ENCODE measurements around the gene PAK4.

The PAK4 gene

DNA sequence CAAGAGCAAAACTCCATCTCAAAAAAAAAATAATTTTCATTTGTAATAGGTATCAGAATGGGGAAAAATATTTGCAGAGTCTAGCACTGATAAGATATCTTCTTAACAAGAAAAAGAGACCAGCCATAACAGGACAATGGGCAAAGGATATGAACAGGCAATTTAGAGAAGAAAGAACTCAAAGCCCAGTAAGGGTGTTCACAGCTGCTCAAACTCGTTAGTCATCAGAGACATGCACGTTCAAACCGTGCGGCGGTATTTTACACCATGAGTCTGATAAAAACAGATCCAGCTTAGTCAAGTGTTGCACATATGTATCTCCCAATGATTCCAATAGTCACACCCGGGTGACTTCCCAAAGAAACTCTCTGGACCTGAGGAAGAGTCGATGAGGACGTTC is 57.5 kb downstream of the PAK4 start:
- H3K36me3 Mint-ChIP-seq, result peaks cover 5% of the 10 kb centered on the region
- DNase-seq (ENCODE audit: low spot score in 2 of 2) (no peak), ATAC-seq (no peak)
- H3K4me1 Mint-ChIP-seq, result no peaks in the 10 kb centered on the region
- no peaks in the 10 kb centered on the region for H3K9me3 Mint-ChIP-seq
- H3K4me3 Mint-ChIP-seq, result no peak overlapping the region
- H3K27ac Mint-ChIP-seq, result no peak overlapping the region

DNA sequence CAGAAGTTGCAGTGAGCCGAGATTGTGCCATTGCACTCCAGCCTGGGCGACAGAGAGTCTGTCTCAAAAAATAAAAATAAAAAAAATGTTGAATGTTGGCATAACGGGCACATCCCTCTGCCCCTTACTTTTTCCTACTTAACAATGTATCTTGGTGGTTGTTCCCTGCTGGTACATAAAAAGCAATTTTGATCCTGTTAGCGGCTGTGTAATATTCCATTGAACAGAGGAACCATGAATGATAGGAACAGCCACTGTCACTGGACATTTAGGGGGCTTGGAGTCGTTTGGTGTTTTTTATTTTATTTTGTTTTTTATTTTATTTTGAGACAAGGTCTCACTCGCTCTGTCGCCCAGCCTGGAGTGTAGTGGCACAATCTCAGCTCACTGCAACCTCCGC is 60.8 kb downstream of the PAK4 start:
- Mint-ChIP-seq H3K4me1 (peaks cover 5% of the 10 kb centered on the region), H3K4me3 (no peak overlapping the region), H3K36me3 (no peaks in the 10 kb centered on the region), H3K27ac (no peak overlapping the region), H3K9me3 (no peaks in the 10 kb centered on the region)
- DNase-seq (ENCODE audit: low spot score in 2 of 2), result no peak
- ATAC-seq, result no peak

DNA sequence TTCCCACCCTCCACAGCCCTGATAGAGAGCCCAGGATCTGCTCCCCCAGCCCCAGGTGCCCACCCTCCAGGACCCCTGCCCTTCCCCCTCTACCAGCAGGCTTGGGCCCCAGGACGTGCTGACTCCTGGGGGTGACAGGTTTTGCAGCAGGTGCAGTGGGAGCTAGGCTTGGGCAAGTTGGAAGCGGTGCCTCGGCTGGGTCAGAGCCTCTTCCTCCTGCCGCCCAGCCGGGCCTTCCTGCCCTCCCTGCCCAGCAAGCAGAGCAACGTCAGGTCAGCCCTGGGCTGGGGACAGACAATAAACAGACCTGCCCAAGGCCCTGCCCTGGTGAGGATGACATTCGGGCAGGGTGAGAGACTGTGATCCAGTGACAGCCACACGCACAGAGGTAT is 62.0 kb downstream of the PAK4 start:
- H3K27ac Mint-ChIP-seq, result no peak overlapping the region
- DNase-seq (ENCODE audit: low spot score in 2 of 2) (no peak), ATAC-seq (no peak)
- H3K36me3 Mint-ChIP-seq, result no peaks in the 10 kb centered on the region
- H3K4me1 Mint-ChIP-seq, result peaks cover 5% of the 10 kb centered on the region
- no peak overlapping the region for H3K4me3 Mint-ChIP-seq
- no peaks in the 10 kb centered on the region for H3K9me3 Mint-ChIP-seq

DNA sequence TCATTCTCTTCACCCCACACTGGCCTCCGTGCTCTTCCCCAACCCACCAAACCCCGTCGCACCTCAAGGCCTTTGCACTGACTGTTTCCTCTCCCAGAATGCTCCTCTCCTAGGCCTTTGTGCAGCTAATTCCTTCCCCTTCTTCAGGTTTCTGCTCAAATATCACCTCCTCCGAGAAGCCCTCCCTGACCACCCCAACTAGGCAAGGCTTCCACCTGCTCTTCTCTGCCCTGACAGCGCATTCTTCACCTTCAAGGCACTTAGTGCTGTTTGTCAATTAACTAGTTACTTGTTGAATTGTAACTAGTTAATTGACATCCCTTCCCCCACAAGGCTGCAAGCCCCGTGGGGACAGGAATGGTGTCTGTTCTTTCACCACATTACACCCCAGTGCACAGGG is 63.4 kb downstream of the PAK4 start:
- Mint-ChIP-seq H3K9me3 (no peaks in the 10 kb centered on the region), H3K4me3 (no peak overlapping the region), H3K4me1 (peaks cover 5% of the 10 kb centered on the region), H3K36me3 (no peaks in the 10 kb centered on the region), H3K27ac (peak overlapping the region; percentile 75)
- ATAC-seq (no peak), DNase-seq (ENCODE audit: low spot score in 2 of 2) (no peak)

DNA sequence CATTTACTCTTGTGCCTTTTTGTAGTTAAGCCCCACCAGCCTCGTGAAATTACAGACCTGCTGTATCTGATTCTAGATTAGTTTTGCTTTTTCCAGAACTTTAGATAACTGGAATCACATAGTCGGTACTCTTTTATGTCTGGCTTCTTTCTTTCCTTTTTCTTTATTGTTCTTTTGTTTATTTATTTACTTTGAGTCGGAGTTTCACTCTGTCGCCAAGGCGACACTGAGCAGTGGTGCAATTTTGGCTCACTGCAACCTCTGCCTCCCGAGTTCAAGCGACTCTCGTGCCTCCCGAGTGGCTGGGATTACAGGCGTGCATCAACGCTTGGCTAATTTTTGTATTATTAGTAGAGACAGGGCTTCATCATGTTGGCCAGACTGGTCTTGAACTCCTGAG is 65.2 kb downstream of the PAK4 start:
- ATAC-seq, result no peak
- no peaks in the 10 kb centered on the region for H3K9me3 Mint-ChIP-seq
- peaks cover 13% of the 10 kb centered on the region for H3K4me1 Mint-ChIP-seq
- no peak for DNase-seq (ENCODE audit: low spot score in 2 of 2)
- no peak overlapping the region for H3K27ac Mint-ChIP-seq
- H3K36me3 Mint-ChIP-seq, result no peaks in the 10 kb centered on the region
- H3K4me3 Mint-ChIP-seq, result no peak overlapping the region

DNA sequence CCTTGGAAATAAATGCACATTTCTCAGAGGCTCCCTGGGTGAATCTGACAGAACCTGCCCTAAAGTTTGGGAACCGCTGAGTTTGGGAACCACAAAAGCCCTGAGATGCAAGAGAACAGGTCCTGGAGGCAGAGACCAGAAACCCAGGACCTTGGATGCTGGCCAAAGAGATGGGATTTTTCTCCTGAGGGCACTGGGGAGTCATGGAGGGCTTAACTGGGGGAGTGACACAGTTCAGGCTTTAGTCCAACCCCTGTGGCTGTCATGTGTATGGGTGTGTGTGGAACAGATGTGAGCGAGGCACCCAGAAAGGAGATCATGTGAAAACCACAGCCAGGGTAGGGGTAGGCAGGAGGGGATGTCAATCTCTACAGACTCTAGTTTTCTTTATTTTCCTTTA is 67.3 kb downstream of the PAK4 start:
- no peak for ATAC-seq
- Mint-ChIP-seq H3K9me3 (no peaks in the 10 kb centered on the region), H3K4me3 (no peak overlapping the region), H3K27ac (no peak overlapping the region), H3K4me1 (peaks cover 30% of the 10 kb centered on the region), H3K36me3 (no peaks in the 10 kb centered on the region)
- DNase-seq (ENCODE audit: low spot score in 2 of 2), result no peak

DNA sequence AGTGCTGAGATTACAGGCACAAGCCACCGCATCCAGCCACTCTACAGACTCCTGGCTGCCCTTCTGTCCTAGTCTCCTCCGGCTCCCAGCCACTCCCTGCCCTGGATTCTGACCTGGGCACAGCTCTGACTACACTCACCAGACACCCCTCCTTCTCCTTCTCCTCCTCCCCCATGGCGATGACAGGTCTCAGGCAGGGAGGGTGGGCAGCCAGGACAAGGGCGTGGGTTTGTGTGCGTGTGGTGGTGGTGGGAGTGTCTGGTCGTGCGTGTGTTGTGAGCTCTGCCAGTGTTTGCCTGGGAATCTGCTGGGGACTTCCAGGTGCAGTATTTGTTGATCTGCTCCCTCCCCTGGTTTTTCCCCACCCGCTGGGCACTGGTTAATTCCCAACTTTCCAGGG is 68.2 kb downstream of the PAK4 start:
- Mint-ChIP-seq H3K4me3 (no peak overlapping the region), H3K36me3 (no peaks in the 10 kb centered on the region), H3K4me1 (peaks cover 32% of the 10 kb centered on the region), H3K9me3 (no peaks in the 10 kb centered on the region), H3K27ac (no peak overlapping the region)
- DNase-seq (ENCODE audit: low spot score in 2 of 2) (no peak), ATAC-seq (no peak)

DNA sequence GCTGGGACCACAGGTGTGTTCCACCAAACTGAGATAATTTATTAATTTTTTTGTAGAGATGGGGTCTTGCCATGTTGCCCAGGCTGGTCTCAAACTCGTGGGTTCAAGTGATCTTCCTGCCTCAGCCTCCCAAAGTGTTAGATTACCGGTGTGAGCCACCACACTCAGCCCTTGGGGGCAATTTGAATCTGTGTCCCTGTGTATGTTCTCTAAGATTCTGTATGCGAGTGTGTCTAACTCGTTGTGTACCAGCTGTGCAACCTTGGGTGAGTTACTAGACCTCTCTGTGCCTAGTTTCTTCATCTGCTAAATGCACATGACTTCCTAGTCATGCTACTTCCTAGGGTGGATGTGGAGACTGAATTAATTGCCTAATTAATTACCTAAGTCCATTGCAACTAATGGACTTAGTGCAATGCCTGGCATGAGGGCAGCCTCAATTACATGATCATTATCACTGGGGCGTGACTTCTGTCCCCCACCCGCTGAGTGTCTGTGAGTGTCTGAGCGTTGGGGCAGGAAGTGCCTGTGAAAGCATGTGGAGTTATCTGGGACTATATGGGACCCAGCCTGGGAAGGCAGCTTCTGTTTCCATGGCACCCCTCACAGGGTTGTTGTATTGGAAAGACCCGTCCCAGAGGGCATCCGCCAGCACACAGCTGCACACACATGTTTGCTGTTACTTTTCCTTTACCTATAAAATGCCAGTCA is 69.4 kb downstream of the PAK4 start:
- H3K27ac Mint-ChIP-seq, result no peak overlapping the region

DNA sequence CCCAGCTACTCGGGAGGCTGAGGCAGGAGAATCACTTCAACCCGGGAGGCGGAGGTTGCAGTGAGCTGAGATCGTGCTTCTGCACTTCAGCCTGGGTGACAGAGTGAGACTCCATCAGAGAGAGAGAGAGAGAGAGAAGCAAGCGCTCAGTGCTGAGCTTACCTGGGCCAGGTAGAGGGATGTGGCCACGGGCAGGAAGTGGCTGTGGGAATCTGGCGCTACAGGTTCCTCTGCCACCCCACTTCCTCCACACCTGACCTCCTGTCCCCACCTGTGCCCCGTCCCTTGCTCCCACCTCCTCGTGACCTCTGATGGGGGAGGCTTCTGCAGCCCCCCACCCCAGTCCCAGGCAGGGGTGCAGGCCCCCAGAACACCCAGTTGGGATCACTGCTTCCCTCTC is 70.2 kb downstream of the PAK4 start:
- ATAC-seq (no peak), DNase-seq (ENCODE audit: low spot score in 2 of 2) (no peak)
- H3K36me3 Mint-ChIP-seq, result no peaks in the 10 kb centered on the region
- no peak overlapping the region for H3K27ac Mint-ChIP-seq
- peaks cover 28% of the 10 kb centered on the region for H3K4me1 Mint-ChIP-seq
- H3K4me3 Mint-ChIP-seq, result no peak overlapping the region
- no peaks in the 10 kb centered on the region for H3K9me3 Mint-ChIP-seq

More for the DNA sequence above, 69.4 kb downstream of the PAK4 start:
- peaks cover 28% of the 10 kb centered on the region for H3K4me1 Mint-ChIP-seq
- DNase-seq (ENCODE audit: low spot score in 2 of 2), result no peak
- H3K36me3 Mint-ChIP-seq, result no peaks in the 10 kb centered on the region
- H3K4me3 Mint-ChIP-seq, result no peak overlapping the region
- ATAC-seq, result no peak
- no peaks in the 10 kb centered on the region for H3K9me3 Mint-ChIP-seq

DNA sequence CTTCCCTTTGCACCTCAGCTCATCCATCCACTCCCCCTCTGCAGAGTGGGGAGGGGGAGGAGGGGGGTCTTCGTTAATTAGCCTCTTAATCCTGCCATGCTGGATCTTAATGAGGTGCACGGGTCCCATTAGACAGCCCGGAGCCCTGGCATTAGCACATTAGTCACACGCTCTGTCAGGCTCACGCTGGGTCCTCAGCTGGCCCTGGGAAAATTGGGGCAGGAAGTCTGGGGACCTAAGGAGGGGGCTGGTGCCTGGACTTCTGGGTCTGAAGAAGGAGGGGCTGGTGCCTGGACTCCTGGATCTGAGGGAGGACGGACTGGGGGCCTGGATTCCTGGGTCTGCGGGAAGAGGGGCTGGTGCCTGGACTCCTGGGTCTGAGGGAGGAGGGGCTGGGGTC is 70.7 kb downstream of the PAK4 start:
- no peaks in the 10 kb centered on the region for H3K36me3 Mint-ChIP-seq

DNA sequence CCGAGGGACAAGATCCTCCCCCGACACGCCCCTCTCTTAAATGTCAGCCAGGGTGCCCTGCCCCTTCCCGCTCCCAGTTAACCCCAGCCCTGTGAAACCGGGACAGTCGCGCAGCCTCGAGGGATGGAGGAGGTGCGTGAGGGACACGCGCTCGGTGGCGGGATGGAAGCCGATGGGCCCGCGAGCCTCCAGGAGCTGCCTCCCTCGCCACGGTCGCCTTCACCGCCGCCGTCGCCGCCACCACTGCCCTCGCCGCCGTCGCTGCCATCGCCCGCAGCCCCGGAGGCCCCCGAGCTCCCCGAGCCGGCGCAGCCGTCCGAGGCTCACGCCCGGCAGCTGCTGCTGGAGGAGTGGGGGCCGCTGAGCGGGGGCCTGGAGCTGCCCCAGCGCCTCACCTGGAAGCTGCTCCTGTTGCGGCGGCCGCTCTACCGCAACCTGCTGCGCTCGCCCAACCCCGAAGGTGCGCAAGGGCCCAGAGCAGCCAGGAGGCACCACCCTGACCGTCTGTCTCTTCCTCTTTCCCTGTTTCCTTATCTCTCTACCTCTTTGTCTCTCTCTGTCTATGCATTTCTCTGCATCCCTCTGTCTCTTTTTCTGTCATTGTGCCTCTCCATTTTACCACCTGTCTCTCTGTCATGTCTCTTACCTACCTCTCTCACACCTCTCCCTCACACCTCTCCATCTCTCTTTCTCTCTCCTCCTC is 71.4 kb downstream of the PAK4 start, which contains the start of gene NCCRP1:
TSS of gene NCCRP1 (plus strand) at position 105 of the 703 bp plus-strand sequence. CDS start at position 124, 19 bp downstream.
- H3K4me3 Mint-ChIP-seq, result peak within 1 kb of the TSS; percentile 40
- H3K27ac Mint-ChIP-seq, result no peak within 1 kb of the TSS
- no peaks in the 10 kb centered on the region for H3K9me3 Mint-ChIP-seq
- H3K36me3 Mint-ChIP-seq, result no peaks in the 10 kb centered on the region
- ATAC-seq, result peak; percentile 32
- peaks cover 28% of the 10 kb centered on the region for H3K4me1 Mint-ChIP-seq
- no peak for DNase-seq (ENCODE audit: low spot score in 2 of 2)

More for the DNA sequence above, 70.7 kb downstream of the PAK4 start:
- peaks cover 28% of the 10 kb centered on the region for H3K4me1 Mint-ChIP-seq
- H3K4me3 Mint-ChIP-seq, result peak overlapping the region; percentile 39
- H3K27ac Mint-ChIP-seq, result no peak overlapping the region
- DNase-seq (ENCODE audit: low spot score in 2 of 2) (no peak), ATAC-seq (no peak)
- H3K9me3 Mint-ChIP-seq, result no peaks in the 10 kb centered on the region

DNA sequence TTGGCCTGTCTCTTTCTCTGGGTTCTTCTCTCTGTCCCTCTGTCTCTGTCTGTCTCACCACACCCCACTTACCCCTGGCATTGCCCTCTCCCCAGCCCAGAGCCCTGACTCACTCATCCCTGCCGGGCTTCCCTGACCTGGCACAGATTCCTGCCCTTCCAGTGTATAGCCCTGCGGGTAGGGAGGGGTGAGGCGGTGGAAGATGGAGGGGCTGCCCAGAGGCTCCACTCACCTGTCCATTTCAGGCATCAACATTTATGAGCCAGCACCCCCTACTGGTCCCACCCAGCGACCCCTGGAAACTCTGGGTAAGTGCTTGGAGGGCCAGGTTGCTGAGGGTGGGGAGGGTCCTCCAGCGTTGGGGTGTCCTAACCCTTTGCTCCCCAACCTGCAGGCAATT is 72.2 kb downstream of the PAK4 start:
- no peaks in the 10 kb centered on the region for H3K36me3 Mint-ChIP-seq
- H3K4me1 Mint-ChIP-seq, result peaks cover 28% of the 10 kb centered on the region
- no peak for DNase-seq (ENCODE audit: low spot score in 2 of 2)
- no peaks in the 10 kb centered on the region for H3K9me3 Mint-ChIP-seq
- peak overlapping the region; percentile 40 for H3K4me3 Mint-ChIP-seq
- ATAC-seq, result no peak
- no peak overlapping the region for H3K27ac Mint-ChIP-seq

DNA sequence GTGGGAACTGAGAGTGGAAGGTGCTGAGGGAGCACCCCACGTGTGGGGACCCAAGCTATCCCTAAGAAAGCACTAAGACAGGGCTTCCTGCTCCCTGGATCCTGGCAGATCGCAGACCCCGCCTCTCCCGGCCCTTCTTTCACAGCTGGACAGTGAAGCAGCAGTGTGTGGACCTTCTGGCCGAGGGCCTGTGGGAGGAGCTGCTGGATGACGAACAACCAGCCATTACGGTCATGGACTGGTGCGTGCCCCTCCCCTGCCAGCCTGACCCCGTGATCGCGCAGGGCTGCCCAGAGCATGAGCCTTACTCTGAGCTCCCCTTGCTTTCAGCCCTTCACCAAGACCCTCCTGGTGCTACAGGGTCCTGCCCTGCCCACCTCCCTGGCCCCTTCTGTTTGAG is 73.4 kb downstream of the PAK4 start:
- no peak overlapping the region for H3K27ac Mint-ChIP-seq
- no peaks in the 10 kb centered on the region for H3K9me3 Mint-ChIP-seq
- no peaks in the 10 kb centered on the region for H3K36me3 Mint-ChIP-seq
- ATAC-seq, result no peak
- DNase-seq (ENCODE audit: low spot score in 2 of 2), result no peak
- no peak overlapping the region for H3K4me3 Mint-ChIP-seq
- peaks cover 28% of the 10 kb centered on the region for H3K4me1 Mint-ChIP-seq

DNA sequence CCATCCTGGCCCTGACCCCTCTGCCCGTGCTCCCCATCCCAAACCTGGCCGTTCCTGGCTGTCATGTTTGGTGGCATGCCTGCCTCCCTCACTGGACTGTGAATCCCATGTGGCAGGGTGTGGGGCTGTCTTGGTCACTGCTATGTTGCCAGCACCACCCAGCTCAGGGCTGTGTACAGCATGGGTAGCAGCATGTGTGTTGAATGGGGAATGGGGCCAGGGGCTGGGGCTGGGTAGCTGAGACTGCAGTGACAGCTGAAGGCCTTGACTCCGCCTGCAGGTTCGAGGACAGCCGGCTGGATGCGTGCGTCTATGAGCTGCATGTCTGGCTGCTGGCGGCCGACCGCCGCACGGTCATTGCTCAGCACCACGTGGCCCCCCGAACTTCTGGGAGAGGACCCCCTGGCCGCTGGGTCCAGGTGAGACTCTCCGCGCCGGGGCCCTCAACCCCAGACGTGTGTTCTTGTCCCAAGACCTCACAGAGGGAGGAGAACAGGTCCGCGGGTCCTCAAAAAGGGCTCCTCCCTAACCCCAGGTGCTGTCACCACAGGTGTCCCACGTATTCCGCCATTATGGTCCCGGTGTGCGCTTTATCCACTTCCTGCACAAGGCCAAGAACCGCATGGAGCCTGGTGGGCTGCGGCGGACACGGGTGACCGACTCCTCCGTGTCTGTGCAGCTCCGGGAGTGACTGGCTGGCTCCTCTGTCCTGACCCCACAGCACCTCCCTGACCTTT is 74.6 kb downstream of the PAK4 start:
- ATAC-seq, result no peak

DNA sequence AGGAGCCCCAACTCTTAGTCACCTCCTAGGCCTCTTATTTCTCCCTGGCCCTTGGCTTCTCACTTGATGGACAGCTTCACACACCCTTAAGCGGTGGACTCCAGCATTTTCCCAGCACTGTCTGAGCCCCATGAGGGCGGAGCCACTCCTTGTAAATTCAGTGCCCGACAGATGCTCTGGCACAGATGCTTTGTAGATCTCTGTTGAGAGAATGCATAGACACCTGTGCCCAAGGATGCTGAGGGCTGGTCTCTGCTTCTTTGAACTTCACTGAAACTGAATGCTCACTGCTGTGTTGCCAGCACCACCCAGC is 75.2 kb downstream of the PAK4 start:
- peaks cover 20% of the 10 kb centered on the region for H3K4me1 Mint-ChIP-seq
- DNase-seq (ENCODE audit: low spot score in 2 of 2), result no peak
- H3K4me3 Mint-ChIP-seq, result no peak overlapping the region
- H3K36me3 Mint-ChIP-seq, result no peaks in the 10 kb centered on the region
- no peak for ATAC-seq
- H3K27ac Mint-ChIP-seq, result no peak overlapping the region
- H3K9me3 Mint-ChIP-seq, result no peaks in the 10 kb centered on the region

More for the DNA sequence above, 74.6 kb downstream of the PAK4 start:
- Mint-ChIP-seq H3K27ac (no peak overlapping the region), H3K36me3 (no peaks in the 10 kb centered on the region), H3K4me1 (peaks cover 26% of the 10 kb centered on the region), H3K9me3 (no peaks in the 10 kb centered on the region), H3K4me3 (no peak overlapping the region)
- DNase-seq (ENCODE audit: low spot score in 2 of 2), result no peak

DNA sequence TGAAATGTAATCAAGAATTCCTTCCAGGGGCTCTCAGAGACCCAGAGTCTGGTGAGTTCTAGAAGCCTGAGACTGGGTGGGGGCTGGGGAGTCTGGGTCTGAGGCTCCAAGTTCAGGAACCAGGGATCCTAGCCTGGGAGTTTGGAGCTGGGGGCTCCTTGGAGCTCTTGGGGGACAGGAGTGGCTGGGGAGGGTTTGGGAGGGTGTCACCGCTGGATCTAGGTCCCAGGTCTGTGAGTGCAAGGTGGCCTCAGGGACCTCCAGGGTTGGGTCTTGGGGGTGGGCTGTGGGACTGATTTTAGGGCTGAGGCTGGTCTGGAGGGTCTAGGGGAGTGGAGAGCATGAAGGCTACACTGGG is 77.4 kb downstream of the PAK4 start:
- no peaks in the 10 kb centered on the region for H3K36me3 Mint-ChIP-seq
- H3K9me3 Mint-ChIP-seq, result no peaks in the 10 kb centered on the region
- H3K27ac Mint-ChIP-seq, result no peak overlapping the region
- no peak overlapping the region for H3K4me3 Mint-ChIP-seq
- peaks cover 2% of the 10 kb centered on the region for H3K4me1 Mint-ChIP-seq
- ATAC-seq, result no peak
- no peak for DNase-seq (ENCODE audit: low spot score in 2 of 2)

Data from stimulated activated effector memory CD8-positive, alpha-beta T cell treated with anti-CD3 and anti-CD28 coated beads, Interleukin-12 subunit alpha, Interleukin-12 subunit beta, amount 100 ng/mL, for 72 hours (primary cell).